GM19463 (cell line): ENCODE results near the gene CABP2.
"Not testable (repeated sequence)": the region's sequence is repeated elsewhere in the genome, so short reads cannot be mapped to it uniquely, and the experiment has no call there.

Experiments
- ATAC-seq: cut with Tn5 transposase; IDR thresholded peaks from one replicate; pipeline ENCODE4 v1.9.1; 2021; ENCODE audit warnings: mild to moderate bottlenecking, moderate library complexity; ENCODE audit not compliant: unreplicated experiment

The CABP2 gene

GRCh38 chr11:67482275-67482826 is 40.9 kb downstream of the CABP2 start:
- ATAC-seq = no peak

- not testable (repeated sequence) for ATAC-seq
These were observed 45.7 kb downstream of the CABP2 start for GRCh38 chr11:67477344-67478050.

GRCh38 chr11:67476692-67477091 is 46.6 kb downstream of the CABP2 start:
- ATAC-seq = not testable (repeated sequence)

GRCh38 chr11:67472882-67473281 is 50.4 kb downstream of the CABP2 start:
- ATAC-seq = no peak

GRCh38 chr11:67470337-67471002 is 52.8 kb downstream of the CABP2 start:
- no peak for ATAC-seq

- no peak for ATAC-seq
These were observed 53.8 kb downstream of the CABP2 start for GRCh38 chr11:67469508-67469811.
